Panc1 (cell line): ENCODE data around the gene GREB1. TPM values are rescaled to one million over a fixed set of nuclear protein-coding genes. Genes with fewer than 3 reads are reported as not detected.

Source experiments
- ATAC-seq: fragments of 200-7000 bp; cut with Tn5 transposase; 2 replicates; pipeline ENCODE4 v1.9.1; 2020; ENCODE audit warnings: mild to moderate bottlenecking, moderate library complexity
- BruUV-seq: library from RNA; stranded (reverse); fragments of 400-500 nt; replicated peaks from 2 replicates; lab custom pipeline; 2021; lab: Mats Ljungman, UMichigan
- CTCF ChIA-PET: fragments of 300-600 bp; sonication (Branson Sonifier 250); formaldehyde crosslinking; loops from one replicate; lab custom pipeline; 2022; ENCODE audit warnings: antibody characterized with exemption; lab: Charles Lee
- POLR2A ChIA-PET: fragments of 300-600 bp; sonication (Branson Sonifier 250); formaldehyde crosslinking; loops from one replicate; lab custom pipeline; 2022; ENCODE audit warnings: antibody characterized with exemption; lab: Charles Lee
- DNase-seq: peaks from one replicate; pipeline ENCODE4 v3.0.0-alpha.2; 2010; ENCODE audit warnings: low read depth, low spot score
- H3K27ac ChIP-seq: 2 replicates; pipeline ENCODE4 v1.5.1; 2011; ENCODE audit warnings: mild to moderate bottlenecking, low read length, inconsistent platforms
- H3K27me3 ChIP-seq: fragments of 200-500 bp; sonication (Bioruptor generic); 2 replicates; pipeline ENCODE4 v1.6.0; 2014; ENCODE audit warnings: low read length, inconsistent platforms; ENCODE audit not compliant: control insufficient read depth, insufficient read depth
- H3K36me3 ChIP-seq: fragments of 200-500 bp; sonication (Bioruptor generic); 2 replicates; pipeline ENCODE4 v1.5.1; 2014; ENCODE audit warnings: inconsistent platforms, mild to moderate bottlenecking, low read length, moderate library complexity; ENCODE audit not compliant: control insufficient read depth, insufficient read depth
- H3K4me1 ChIP-seq: 2 replicates; pipeline ENCODE4 v1.5.1; 2011; ENCODE audit warnings: inconsistent platforms, mild to moderate bottlenecking, low read length, moderate library complexity; ENCODE audit not compliant: control insufficient read depth, insufficient read depth
- H3K4me3 ChIP-seq, 2 experiments: 2 replicates each; pipeline ENCODE4 v1.5.1; 2011 to 2012; ENCODE audit warnings: low read depth in 2 of 2, low read length in 2 of 2, mild to moderate bottlenecking in 2 of 2, inconsistent platforms in 1 of 2, moderate library complexity in 1 of 2
- H3K9me3 ChIP-seq: fragments of 200-500 bp; sonication (Bioruptor generic); 2 replicates; pipeline ENCODE4 v1.5.1; 2014; ENCODE audit warnings: low read depth, mild to moderate bottlenecking, inconsistent platforms, low read length, moderate library complexity; ENCODE audit not compliant: control insufficient read depth, insufficient read depth
- POLR2AphosphoS5 ChIP-seq: IDR thresholded peaks from 2 replicates; pipeline ENCODE4 v1.6.1; 2012; ENCODE audit warnings: mild to moderate bottlenecking, low read depth, low read length, moderate library complexity
- SIN3A ChIP-seq: IDR thresholded peaks from 2 replicates; pipeline ENCODE4 v1.6.1; 2012; ENCODE audit warnings: low read depth, mild to moderate bottlenecking, low read length, moderate library complexity, borderline replicate concordance; ENCODE audit not compliant: insufficient read depth
- TCF7L2 ChIP-seq: IDR thresholded peaks from 2 replicates; pipeline ENCODE4 v1.6.1; 2011; ENCODE audit warnings: mild to moderate bottlenecking, low read depth, low read length, inconsistent platforms
- in situ Hi-C: cut with HindIII; loops from 2 replicates; pipeline ENCODE4 v1.10.0; 2016; ENCODE audit warnings: low sequenced_read_pairs, low pct_unique_long_range_greater_than_20kb
- intact Hi-C: fragments of 100-400 bp; cut with micrococcal nuclease; formaldehyde crosslinking; loops from one replicate; pipeline ENCODE4 v1.10.0; 2022; ENCODE audit not compliant: unreplicated experiment
- total RNA-seq: library from RNA; stranded (reverse); gene quantifications from one replicate; pipeline ENCODE4 v1.2.1, GENCODE V29; 2021; ENCODE audit not compliant: unreplicated experiment
- TF ChIP-seq, protein P1 (sequence below), 2 experiments: IDR thresholded peaks; 2 replicates each; pipeline ENCODE4 v1.6.1; 2011 to 2012; ENCODE audit warnings: low read depth in 2 of 2, control low read depth in 1 of 2, low read length in 1 of 2, mild to moderate bottlenecking in 1 of 2, moderate library complexity in 1 of 2; ENCODE audit not compliant: insufficient read depth in 1 of 2
- TF ChIP-seq, protein P2 (sequence below): fragments of 450-650 bp; IDR thresholded peaks from 2 replicates; pipeline ENCODE4 v1.5.1; 2017; ENCODE audit warnings: mild to moderate bottlenecking

Gene GREB1
- total RNA-seq, 1 experiment from 2014 or later = 0.90 TPM

DNA sequence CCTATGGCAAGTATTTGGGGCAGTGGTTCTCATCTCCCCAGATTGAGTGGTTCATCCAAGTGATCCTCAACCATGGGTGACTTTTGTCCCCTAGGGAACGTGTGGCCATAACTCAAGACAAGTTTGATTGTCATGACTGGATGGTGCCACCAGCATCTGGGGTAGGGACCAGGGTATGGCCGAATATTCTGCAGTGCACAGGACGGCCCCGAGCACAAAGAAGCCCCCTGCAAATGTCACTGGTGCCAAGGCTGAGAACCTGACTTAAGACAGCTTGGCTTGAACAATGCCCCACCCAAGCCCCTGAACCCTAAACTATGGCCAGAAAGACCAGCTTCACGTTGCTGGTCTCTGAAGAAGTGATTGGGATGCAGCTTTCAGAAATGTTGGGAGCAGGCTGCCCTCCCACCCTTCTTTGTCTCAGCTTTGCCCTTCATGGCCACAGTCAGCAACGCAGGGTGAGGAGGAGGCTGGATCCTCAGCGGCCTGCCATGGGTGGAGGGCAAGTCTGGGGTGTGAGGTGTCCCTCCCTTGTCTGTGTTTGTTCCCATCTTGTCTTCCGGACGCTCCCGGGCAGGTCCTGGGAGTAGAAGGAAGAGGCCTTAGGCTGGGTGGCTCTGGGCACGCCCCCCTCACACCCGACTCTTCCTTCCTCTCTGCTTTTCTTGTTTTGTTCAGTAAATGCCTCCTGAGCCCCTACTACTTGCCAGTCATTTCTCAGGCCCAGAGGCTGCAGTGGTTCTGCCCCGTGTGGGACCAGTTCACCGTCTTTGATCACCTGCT lies 43.4 kb downstream of the GREB1 start:
- no peak overlapping the region for H3K4me3 ChIP-seq
- H3K27me3 ChIP-seq = no peaks in the 10 kb centered on the region; the same call in 1 of the 2 replicates
- intact Hi-C loops = no loop called here
- ChIA-PET POLR2A (no interaction called here), CTCF (no interaction called here)
- TF ChIP-seq, protein P1, sequence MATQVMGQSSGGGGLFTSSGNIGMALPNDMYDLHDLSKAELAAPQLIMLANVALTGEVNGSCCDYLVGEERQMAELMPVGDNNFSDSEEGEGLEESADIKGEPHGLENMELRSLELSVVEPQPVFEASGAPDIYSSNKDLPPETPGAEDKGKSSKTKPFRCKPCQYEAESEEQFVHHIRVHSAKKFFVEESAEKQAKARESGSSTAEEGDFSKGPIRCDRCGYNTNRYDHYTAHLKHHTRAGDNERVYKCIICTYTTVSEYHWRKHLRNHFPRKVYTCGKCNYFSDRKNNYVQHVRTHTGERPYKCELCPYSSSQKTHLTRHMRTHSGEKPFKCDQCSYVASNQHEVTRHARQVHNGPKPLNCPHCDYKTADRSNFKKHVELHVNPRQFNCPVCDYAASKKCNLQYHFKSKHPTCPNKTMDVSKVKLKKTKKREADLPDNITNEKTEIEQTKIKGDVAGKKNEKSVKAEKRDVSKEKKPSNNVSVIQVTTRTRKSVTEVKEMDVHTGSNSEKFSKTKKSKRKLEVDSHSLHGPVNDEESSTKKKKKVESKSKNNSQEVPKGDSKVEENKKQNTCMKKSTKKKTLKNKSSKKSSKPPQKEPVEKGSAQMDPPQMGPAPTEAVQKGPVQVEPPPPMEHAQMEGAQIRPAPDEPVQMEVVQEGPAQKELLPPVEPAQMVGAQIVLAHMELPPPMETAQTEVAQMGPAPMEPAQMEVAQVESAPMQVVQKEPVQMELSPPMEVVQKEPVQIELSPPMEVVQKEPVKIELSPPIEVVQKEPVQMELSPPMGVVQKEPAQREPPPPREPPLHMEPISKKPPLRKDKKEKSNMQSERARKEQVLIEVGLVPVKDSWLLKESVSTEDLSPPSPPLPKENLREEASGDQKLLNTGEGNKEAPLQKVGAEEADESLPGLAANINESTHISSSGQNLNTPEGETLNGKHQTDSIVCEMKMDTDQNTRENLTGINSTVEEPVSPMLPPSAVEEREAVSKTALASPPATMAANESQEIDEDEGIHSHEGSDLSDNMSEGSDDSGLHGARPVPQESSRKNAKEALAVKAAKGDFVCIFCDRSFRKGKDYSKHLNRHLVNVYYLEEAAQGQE (IDR thresholded peaks at IDR 0.05; ENCODE audit: insufficient read depth in 1 of 2, low read depth in 2 of 2, low read length in 1 of 2) = no peak
- TF ChIP-seq SIN3A = no peak
- no peak for TF ChIP-seq TCF7L2
- no peaks in the 10 kb centered on the region for H3K36me3 ChIP-seq
- H3K9me3 ChIP-seq = no peaks in the 10 kb centered on the region
- no peak overlapping the region for H3K27ac ChIP-seq
- DNase-seq = no peak
- in situ Hi-C loops = no loop called here
- H3K4me1 ChIP-seq = no peaks in the 10 kb centered on the region
- ATAC-seq = no peak
- BruUV-seq = no TSS peak

DNA sequence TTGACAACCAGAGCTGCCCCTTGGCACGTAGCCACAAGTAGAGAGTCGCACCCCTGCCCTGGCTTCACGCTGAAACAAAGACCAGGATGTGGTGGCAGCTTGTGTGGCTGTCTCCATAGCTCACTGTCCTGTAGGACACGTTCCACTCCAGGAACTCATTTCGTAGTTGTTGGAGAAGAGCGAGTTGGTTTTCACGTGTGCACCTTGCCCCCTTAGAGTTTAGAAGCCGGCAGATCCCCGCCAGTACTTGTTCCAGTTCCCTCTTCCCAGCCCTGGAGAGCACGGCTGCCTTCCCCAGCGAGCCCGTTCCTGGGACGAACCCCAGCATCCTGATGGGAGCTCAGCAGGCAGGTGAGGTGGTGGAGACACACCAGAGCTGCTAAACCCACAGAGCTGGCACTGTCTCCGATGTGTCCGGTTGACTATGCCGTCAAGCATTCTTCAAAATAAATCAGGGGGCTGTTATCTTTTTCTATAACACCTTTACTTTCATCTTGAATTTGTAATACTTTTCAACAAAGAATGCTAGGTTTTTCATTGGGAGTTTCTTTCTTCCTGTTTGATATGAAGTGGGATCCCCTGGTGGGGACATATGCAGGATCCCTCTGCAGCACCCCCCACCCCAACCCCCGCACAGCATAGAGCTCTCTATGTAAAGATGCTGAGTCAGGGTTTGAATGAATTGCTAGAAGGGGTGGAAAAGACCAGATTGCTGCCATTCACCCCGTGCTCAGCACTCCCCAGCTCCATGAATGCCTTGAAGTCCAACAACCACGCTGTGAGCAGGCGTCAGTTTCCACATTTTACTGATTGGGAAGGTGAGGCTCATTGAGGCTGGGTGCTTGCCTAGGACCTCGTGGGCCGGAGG lies 44.5 kb downstream of the GREB1 start:
- no peak for DNase-seq
- H3K4me3 ChIP-seq = no peak overlapping the region
- intact Hi-C loops (no loop called here), in situ Hi-C loops (no loop called here)
- H3K36me3 ChIP-seq = no peaks in the 10 kb centered on the region
- no peaks in the 10 kb centered on the region for H3K4me1 ChIP-seq
- H3K9me3 ChIP-seq = no peaks in the 10 kb centered on the region
- BruUV-seq = no TSS peak
- no peaks in the 10 kb centered on the region; the same call in 1 of the 2 replicates for H3K27me3 ChIP-seq
- no peak overlapping the region for H3K27ac ChIP-seq
- POLR2A ChIA-PET = no interaction called here
- CTCF ChIA-PET = no interaction called here
- no peak for ATAC-seq
- TF ChIP-seq SIN3A (no peak), POLR2AphosphoS5 (no peak), TCF7L2 (no peak)
- TF ChIP-seq, protein P1 (IDR thresholded peaks at IDR 0.05; ENCODE audit: insufficient read depth in 1 of 2, low read depth in 2 of 2, low read length in 1 of 2) = no peak
- TF ChIP-seq, protein P2, sequence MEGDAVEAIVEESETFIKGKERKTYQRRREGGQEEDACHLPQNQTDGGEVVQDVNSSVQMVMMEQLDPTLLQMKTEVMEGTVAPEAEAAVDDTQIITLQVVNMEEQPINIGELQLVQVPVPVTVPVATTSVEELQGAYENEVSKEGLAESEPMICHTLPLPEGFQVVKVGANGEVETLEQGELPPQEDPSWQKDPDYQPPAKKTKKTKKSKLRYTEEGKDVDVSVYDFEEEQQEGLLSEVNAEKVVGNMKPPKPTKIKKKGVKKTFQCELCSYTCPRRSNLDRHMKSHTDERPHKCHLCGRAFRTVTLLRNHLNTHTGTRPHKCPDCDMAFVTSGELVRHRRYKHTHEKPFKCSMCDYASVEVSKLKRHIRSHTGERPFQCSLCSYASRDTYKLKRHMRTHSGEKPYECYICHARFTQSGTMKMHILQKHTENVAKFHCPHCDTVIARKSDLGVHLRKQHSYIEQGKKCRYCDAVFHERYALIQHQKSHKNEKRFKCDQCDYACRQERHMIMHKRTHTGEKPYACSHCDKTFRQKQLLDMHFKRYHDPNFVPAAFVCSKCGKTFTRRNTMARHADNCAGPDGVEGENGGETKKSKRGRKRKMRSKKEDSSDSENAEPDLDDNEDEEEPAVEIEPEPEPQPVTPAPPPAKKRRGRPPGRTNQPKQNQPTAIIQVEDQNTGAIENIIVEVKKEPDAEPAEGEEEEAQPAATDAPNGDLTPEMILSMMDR = no peak
